ENCODE data around the gene ARHGAP45.
"Not testable (repeated sequence)": the region's sequence is repeated elsewhere in the genome, so short reads cannot be mapped to it uniquely, and the experiment has no call there.

DNA sequence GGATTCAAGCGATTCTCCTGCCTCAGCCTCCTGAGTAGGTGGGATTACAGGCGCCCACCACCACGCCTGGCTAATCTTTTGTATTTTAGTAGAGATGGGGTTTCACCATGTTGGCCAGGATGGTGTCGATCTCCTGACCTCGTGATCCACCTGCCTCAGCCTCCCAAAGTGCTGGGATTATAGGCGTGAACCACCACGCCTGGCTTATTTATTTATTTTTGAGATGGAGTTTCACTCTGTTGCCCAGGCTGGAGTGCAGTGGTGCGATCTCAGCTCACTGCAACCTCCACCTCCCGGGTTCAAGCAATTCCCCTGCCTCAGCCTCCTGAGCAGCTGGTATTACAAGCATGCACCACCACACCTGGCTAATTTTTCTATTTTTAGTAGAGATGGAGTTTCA lies 47.8 kb downstream of the ARHGAP45 start:
- TF ChIP-seq, protein P1, sequence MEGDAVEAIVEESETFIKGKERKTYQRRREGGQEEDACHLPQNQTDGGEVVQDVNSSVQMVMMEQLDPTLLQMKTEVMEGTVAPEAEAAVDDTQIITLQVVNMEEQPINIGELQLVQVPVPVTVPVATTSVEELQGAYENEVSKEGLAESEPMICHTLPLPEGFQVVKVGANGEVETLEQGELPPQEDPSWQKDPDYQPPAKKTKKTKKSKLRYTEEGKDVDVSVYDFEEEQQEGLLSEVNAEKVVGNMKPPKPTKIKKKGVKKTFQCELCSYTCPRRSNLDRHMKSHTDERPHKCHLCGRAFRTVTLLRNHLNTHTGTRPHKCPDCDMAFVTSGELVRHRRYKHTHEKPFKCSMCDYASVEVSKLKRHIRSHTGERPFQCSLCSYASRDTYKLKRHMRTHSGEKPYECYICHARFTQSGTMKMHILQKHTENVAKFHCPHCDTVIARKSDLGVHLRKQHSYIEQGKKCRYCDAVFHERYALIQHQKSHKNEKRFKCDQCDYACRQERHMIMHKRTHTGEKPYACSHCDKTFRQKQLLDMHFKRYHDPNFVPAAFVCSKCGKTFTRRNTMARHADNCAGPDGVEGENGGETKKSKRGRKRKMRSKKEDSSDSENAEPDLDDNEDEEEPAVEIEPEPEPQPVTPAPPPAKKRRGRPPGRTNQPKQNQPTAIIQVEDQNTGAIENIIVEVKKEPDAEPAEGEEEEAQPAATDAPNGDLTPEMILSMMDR (IDR thresholded peaks at IDR 0.05), result not testable (repeated sequence)
- TF ChIP-seq POLR2A (IDR thresholded peaks at IDR 0.05), result not testable (repeated sequence)

Data from tibial nerve (tissue), 3 donors.